ENCODE data around the gene CPED1.

CPED1 gene

GRCh38 chr7:121011401-121011800 is 22.9 kb downstream of the CPED1 start:
- no peak for TF ChIP-seq EZH2 (IDR thresholded peaks at IDR 0.05; ENCODE audit: borderline replicate concordance, low read length)
- no peak for TF ChIP-seq CTCF (IDR thresholded peaks at IDR 0.05; ENCODE audit: low read length)
- H3K27me3 ChIP-seq (ENCODE audit: insufficient read depth, low read length), result no peaks in the 10 kb centered on the region
- H3K9me3 ChIP-seq (ENCODE audit: low read length), result no peaks in the 10 kb centered on the region
- H2AFZ ChIP-seq (ENCODE audit: low read length), result no peak overlapping the region
- no peak overlapping the region for H3K4me2 ChIP-seq (ENCODE audit: low read length)
- no peaks in the 10 kb centered on the region for H3F3A ChIP-seq (ENCODE audit: insufficient read depth, low read length)
- H3K27ac ChIP-seq (ENCODE audit: low read depth, low read length, poor library complexity, severe bottlenecking), result no peak overlapping the region
- no peak overlapping the region for H3K9ac ChIP-seq (ENCODE audit: low read length)
- no peak overlapping the region for H3K4me3 ChIP-seq (ENCODE audit: low read depth, low read length, poor library complexity, severe bottlenecking)
- H3K36me3 ChIP-seq (ENCODE audit: insufficient read depth, low read length), result no peaks in the 10 kb centered on the region
- H4K20me1 ChIP-seq (ENCODE audit: insufficient read depth, low read length), result no peaks in the 10 kb centered on the region
- H3K79me2 ChIP-seq (ENCODE audit: insufficient read depth, low read length), result no peaks in the 10 kb centered on the region
- no peaks in the 10 kb centered on the region for H3K9me2 ChIP-seq (ENCODE audit: low read depth, low read length)
- no peaks in the 10 kb centered on the region for H3K4me1 ChIP-seq (ENCODE audit: insufficient read depth, low read length, severe bottlenecking)

- H3K27ac ChIP-seq (ENCODE audit: low read depth, low read length, poor library complexity, severe bottlenecking), result no peak overlapping the region
- H3K36me3 ChIP-seq (ENCODE audit: insufficient read depth, low read length), result no peaks in the 10 kb centered on the region
- H3K4me1 ChIP-seq (ENCODE audit: insufficient read depth, low read length, severe bottlenecking), result no peaks in the 10 kb centered on the region
- TF ChIP-seq CTCF (IDR thresholded peaks at IDR 0.05; ENCODE audit: low read length) (no peak), EZH2 (IDR thresholded peaks at IDR 0.05; ENCODE audit: borderline replicate concordance, low read length) (no peak)
- H3K27me3 ChIP-seq (ENCODE audit: insufficient read depth, low read length), result no peaks in the 10 kb centered on the region
- no peaks in the 10 kb centered on the region for H3F3A ChIP-seq (ENCODE audit: insufficient read depth, low read length)
- no peak overlapping the region for H3K4me2 ChIP-seq (ENCODE audit: low read length)
- no peaks in the 10 kb centered on the region for H3K9me3 ChIP-seq (ENCODE audit: low read length)
- no peak overlapping the region for H3K9ac ChIP-seq (ENCODE audit: low read length)
- no peak overlapping the region for H3K4me3 ChIP-seq (ENCODE audit: low read depth, low read length, poor library complexity, severe bottlenecking)
- H4K20me1 ChIP-seq (ENCODE audit: insufficient read depth, low read length), result no peaks in the 10 kb centered on the region
- H3K9me2 ChIP-seq (ENCODE audit: low read depth, low read length), result no peaks in the 10 kb centered on the region
- H3K79me2 ChIP-seq (ENCODE audit: insufficient read depth, low read length), result no peaks in the 10 kb centered on the region
- no peak overlapping the region for H2AFZ ChIP-seq (ENCODE audit: low read length)
These were observed 23.8 kb downstream of the CPED1 start for GRCh38 chr7:121012170-121012874.

GRCh38 chr7:121012919-121013318 is 24.4 kb downstream of the CPED1 start:
- TF ChIP-seq CTCF (IDR thresholded peaks at IDR 0.05; ENCODE audit: low read length) (no peak), EZH2 (IDR thresholded peaks at IDR 0.05; ENCODE audit: borderline replicate concordance, low read length) (no peak)
- Histone ChIP-seq H3K79me2 (ENCODE audit: insufficient read depth, low read length) (no peaks in the 10 kb centered on the region), H3K9me3 (ENCODE audit: low read length) (no peaks in the 10 kb centered on the region), H3K4me2 (ENCODE audit: low read length) (no peak overlapping the region), H3K27me3 (ENCODE audit: insufficient read depth, low read length) (no peaks in the 10 kb centered on the region), H4K20me1 (ENCODE audit: insufficient read depth, low read length) (no peaks in the 10 kb centered on the region), H3K4me1 (ENCODE audit: insufficient read depth, low read length, severe bottlenecking) (no peaks in the 10 kb centered on the region), H3K9me2 (ENCODE audit: low read depth, low read length) (no peaks in the 10 kb centered on the region), H3K9ac (ENCODE audit: low read length) (no peak overlapping the region), H3K36me3 (ENCODE audit: insufficient read depth, low read length) (no peaks in the 10 kb centered on the region), H3K27ac (ENCODE audit: low read depth, low read length, poor library complexity, severe bottlenecking) (no peak overlapping the region), H2AFZ (ENCODE audit: low read length) (no peak overlapping the region), H3K4me3 (ENCODE audit: low read depth, low read length, poor library complexity, severe bottlenecking) (no peak overlapping the region), H3F3A (ENCODE audit: insufficient read depth, low read length) (no peaks in the 10 kb centered on the region)

Data from OCI-LY1 (cell line).